Anterior cingulate cortex (tissue), 58 donors: Measurements from ENCODE around the gene SPATS1.
A peak's percentile ranks its signal among the peaks of the same experiment; 100 is the strongest.

Experiments
- DNase-seq, 58 donors: peaks; one replicate each; lab custom pipeline; 2025; lab: John Stamatoyannopoulos, UW

SPATS1 gene

DNA sequence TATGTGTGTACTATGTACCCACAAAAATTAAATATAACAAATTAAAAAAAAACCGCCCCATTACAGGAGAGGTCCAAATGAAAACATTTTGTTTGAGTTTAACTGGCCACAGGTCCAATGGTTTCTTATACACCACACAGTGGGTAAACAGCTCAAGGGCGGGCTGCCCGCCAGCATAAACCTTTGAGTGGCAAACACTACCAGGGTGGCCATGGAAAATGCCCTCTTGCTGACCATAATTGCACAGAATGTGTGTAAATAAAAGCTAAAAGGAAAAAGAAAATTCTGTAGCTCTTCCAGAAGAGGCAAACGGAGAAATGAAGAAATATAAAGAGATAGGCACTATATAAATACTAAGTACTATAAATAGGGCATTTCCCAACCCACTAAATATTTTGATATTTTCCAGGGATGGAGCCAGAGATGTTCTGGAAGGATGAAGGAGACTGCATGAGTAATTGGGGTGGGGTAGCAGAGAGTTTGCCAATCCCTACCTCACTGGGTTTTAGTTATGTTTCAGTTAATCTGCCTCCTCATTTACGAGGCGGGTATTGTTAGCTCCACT, 44.0 kb downstream of the SPATS1 start:
- DNase-seq = no peak

- DNase-seq = peak in 3 of 58 donors; percentile 28 to 64 (median 34)
These were observed 44.5 kb downstream of the SPATS1 start for GRCh38 chr6:44386929-44387345.

DNA sequence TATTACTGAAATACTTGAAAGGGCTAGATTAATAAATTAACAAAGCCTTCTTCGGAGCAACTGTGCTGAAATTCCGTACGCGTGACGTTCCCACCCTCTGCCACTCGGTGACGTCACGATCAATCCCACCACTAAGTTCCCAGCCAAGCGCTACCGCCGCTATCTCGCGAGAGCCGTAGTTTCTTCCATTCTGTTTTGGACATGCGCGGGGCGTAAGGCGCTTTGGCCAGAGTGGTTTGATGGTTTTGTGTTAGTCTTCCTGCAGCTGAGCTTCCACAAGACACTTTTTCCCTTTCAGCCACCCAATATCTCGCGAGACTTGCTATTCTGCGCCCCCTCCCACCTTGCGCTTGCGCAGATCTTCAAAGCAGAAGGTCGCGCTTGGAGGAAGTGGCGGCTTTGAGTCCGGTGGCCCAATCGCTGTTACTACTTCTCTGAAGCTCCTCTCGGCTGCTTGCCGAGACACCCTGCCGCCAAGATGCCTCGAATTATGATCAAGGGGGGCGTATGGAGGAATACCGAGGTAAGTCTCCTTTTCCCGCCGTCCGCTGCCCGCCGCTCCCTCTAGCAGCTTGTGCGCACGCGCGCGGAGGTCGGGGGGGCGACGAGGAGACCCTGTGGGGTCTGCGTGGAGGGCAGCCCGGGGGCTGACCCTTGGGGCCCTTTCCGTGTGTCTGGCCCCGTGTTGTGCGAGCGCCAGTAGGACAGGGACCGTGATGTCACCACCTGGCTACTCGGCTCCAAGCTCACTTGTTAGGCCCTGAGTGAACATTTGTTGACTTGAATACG, 45.1 kb downstream of the SPATS1 start, which contains the start of gene CDC5L:
TSS of gene CDC5L (plus strand) at position 361 of the 789 bp plus-strand sequence. CDS start at position 479, 118 bp downstream.
- peak; percentile 70 to 97 (median 91) for DNase-seq

GRCh38 chr6:44388135-44388487, 45.7 kb downstream of the SPATS1 start:
- DNase-seq = peak in 2 of 58 donors; percentile 29 to 50

DNA sequence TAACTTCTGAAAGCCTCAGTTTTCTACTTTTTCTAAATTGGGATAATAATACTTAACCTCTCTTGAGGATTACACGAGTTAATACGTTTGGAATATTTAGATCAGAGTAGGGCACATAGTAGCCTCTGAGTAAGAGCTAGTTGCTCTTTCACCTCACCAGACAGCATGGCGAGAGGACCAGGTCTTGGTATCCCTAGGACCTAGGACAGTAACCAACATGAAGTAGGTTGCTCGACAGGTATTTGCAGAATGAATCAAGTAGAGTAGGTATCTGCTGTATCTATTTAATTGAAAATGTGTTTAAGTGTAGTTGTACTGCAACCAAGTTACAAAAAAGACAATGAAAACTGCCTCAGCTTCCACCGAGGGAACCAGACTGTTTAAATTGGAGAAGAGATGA, 46.4 kb downstream of the SPATS1 start:
- no peak for DNase-seq

GRCh38 chr6:44390158-44390683, 47.8 kb downstream of the SPATS1 start:
- DNase-seq = no peak
